Measurements from ENCODE around the gene CHRNA9.

Gene CHRNA9

DNA sequence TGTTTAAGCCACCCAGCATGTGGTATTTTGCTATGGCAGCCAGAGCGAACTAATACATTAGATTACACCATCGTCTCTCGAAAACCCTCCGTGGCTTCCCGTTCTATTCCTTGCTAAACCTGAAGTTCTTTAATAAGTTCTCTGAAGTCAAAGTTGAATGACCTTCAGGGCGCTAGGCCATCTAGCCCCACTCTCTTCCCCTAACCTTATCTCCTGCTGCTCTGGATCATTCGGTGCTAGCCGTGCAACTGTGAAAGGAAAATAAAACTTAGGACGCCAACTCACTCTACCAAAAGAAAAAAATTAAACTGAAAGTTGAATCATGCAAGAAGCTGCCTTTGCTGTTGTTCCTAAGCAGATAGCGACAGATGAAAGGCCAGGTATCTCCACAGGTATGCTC lies 40.0 kb downstream of the CHRNA9 start:
- H3K79me2 ChIP-seq (ENCODE audit: insufficient read depth, low read length): no peaks in the 10 kb centered on the region
- H3K4me3 ChIP-seq (ENCODE audit: insufficient read depth, low read length, poor library complexity, severe bottlenecking): no peak overlapping the region
- no peaks in the 10 kb centered on the region for H4K20me1 ChIP-seq (ENCODE audit: low read depth, low read length)
- no peak overlapping the region for H2AFZ ChIP-seq (ENCODE audit: low read depth, low read length, severe bottlenecking)
- TF ChIP-seq EZH2phosphoT487 (conservative IDR thresholded peaks at IDR 0.05; ENCODE audit: low read length) (no peak), CTCF (IDR thresholded peaks at IDR 0.05; ENCODE audit: insufficient read depth, low read length, poor library complexity, severe bottlenecking) (no peak)
- no peaks in the 10 kb centered on the region for H3K9me2 ChIP-seq (replicated peaks; ENCODE audit: insufficient read depth, low read length)
- no peaks in the 10 kb centered on the region for H3K36me3 ChIP-seq (ENCODE audit: low read length)
- H3K9me3 ChIP-seq (ENCODE audit: insufficient read depth, low read length): no peaks in the 10 kb centered on the region
- no peak overlapping the region for H3K4me2 ChIP-seq (ENCODE audit: low read depth, low read length, poor library complexity, severe bottlenecking)
- H3K27me3 ChIP-seq (ENCODE audit: low read length): no peaks in the 10 kb centered on the region
- no peak overlapping the region for H3K9ac ChIP-seq (ENCODE audit: low read length)
- H3F3A ChIP-seq (ENCODE audit: insufficient read depth): no peaks in the 10 kb centered on the region
- no peak overlapping the region for H3K27ac ChIP-seq (ENCODE audit: low read depth, low read length)

- Histone ChIP-seq H2AFZ (ENCODE audit: low read depth, low read length, severe bottlenecking) (no peak overlapping the region), H3K79me2 (ENCODE audit: insufficient read depth, low read length) (no peaks in the 10 kb centered on the region), H3K27me3 (ENCODE audit: low read length) (no peaks in the 10 kb centered on the region), H3K9ac (ENCODE audit: low read length) (no peak overlapping the region), H3K4me3 (ENCODE audit: insufficient read depth, low read length, poor library complexity, severe bottlenecking) (no peak overlapping the region), H3K9me2 (replicated peaks; ENCODE audit: insufficient read depth, low read length) (no peaks in the 10 kb centered on the region), H3K4me2 (ENCODE audit: low read depth, low read length, poor library complexity, severe bottlenecking) (no peak overlapping the region), H3K9me3 (ENCODE audit: insufficient read depth, low read length) (no peaks in the 10 kb centered on the region), H3K27ac (ENCODE audit: low read depth, low read length) (no peak overlapping the region), H3F3A (ENCODE audit: insufficient read depth) (no peaks in the 10 kb centered on the region), H3K36me3 (ENCODE audit: low read length) (no peaks in the 10 kb centered on the region), H4K20me1 (ENCODE audit: low read depth, low read length) (no peaks in the 10 kb centered on the region)
- TF ChIP-seq CTCF (IDR thresholded peaks at IDR 0.05; ENCODE audit: insufficient read depth, low read length, poor library complexity, severe bottlenecking) (no peak), EZH2phosphoT487 (conservative IDR thresholded peaks at IDR 0.05; ENCODE audit: low read length) (no peak)
These were observed 40.5 kb downstream of the CHRNA9 start for GRCh38 chr4:40375620-40376019.

GRCh38 chr4:40377512-40378365 lies 42.6 kb downstream of the CHRNA9 start:
- H4K20me1 ChIP-seq (ENCODE audit: low read depth, low read length): no peaks in the 10 kb centered on the region
- no peaks in the 10 kb centered on the region for H3K9me2 ChIP-seq (replicated peaks; ENCODE audit: insufficient read depth, low read length)
- H3F3A ChIP-seq (ENCODE audit: insufficient read depth): no peaks in the 10 kb centered on the region
- no peak overlapping the region for H3K4me3 ChIP-seq (ENCODE audit: insufficient read depth, low read length, poor library complexity, severe bottlenecking)
- no peaks in the 10 kb centered on the region for H3K79me2 ChIP-seq (ENCODE audit: insufficient read depth, low read length)
- no peaks in the 10 kb centered on the region for H3K27me3 ChIP-seq (ENCODE audit: low read length)
- no peak overlapping the region for H3K27ac ChIP-seq (ENCODE audit: low read depth, low read length)
- H3K9me3 ChIP-seq (ENCODE audit: insufficient read depth, low read length): no peaks in the 10 kb centered on the region
- no peak overlapping the region for H3K4me2 ChIP-seq (ENCODE audit: low read depth, low read length, poor library complexity, severe bottlenecking)
- no peak overlapping the region for H3K9ac ChIP-seq (ENCODE audit: low read length)
- no peaks in the 10 kb centered on the region for H3K36me3 ChIP-seq (ENCODE audit: low read length)
- TF ChIP-seq CTCF (IDR thresholded peaks at IDR 0.05; ENCODE audit: insufficient read depth, low read length, poor library complexity, severe bottlenecking) (no peak), EZH2phosphoT487 (conservative IDR thresholded peaks at IDR 0.05; ENCODE audit: low read length) (no peak)
- no peak overlapping the region for H2AFZ ChIP-seq (ENCODE audit: low read depth, low read length, severe bottlenecking)
